ENCODE data around the gene PTPRC.

- TF ChIP-seq CTCF (conservative IDR thresholded peaks at IDR 0.05) (no peak), ZFX (IDR thresholded peaks at IDR 0.05) (no peak)
These were observed 10.6 kb downstream of the PTPRC start for GRCh38 chr1:198649232-198649967.
